Cardiac muscle cell (in vitro differentiated cells and primary cell): ENCODE measurements around the gene SKA3. TPM values are rescaled to one million over a fixed set of nuclear protein-coding genes. Genes with fewer than 3 reads are reported as not detected.

ENCODE experiments used
- DNase-seq, 2 donors: peaks; one replicate each; pipeline versions ENCODE4 v3.0.0 to v3.0.0-alpha.2; 2010 to 2017; ENCODE audit warnings: low read depth in 1 of 2, low spot score in 1 of 2
- H3K27ac ChIP-seq: fragments of 200-600 bp; sonication (generic); 2 replicates; pipeline ENCODE4 v1.5.1; 2016
- H3K27me3 ChIP-seq: fragments of 200-600 bp; sonication (generic); 2 replicates; pipeline ENCODE4 v1.6.0; 2016; ENCODE audit warnings: control low read depth
- H3K36me3 ChIP-seq: fragments of 200-600 bp; sonication (generic); 2 replicates; pipeline ENCODE4 v1.5.1; 2016; ENCODE audit warnings: control low read depth
- H3K4me1 ChIP-seq: fragments of 200-600 bp; sonication (generic); 2 replicates; pipeline ENCODE4 v1.8.1; 2017; ENCODE audit warnings: low read depth, mild to moderate bottlenecking, mixed run types
- H3K4me3 ChIP-seq: fragments of 200-600 bp; sonication (generic); 2 replicates; pipeline ENCODE4 v1.5.1; 2016; ENCODE audit warnings: mild to moderate bottlenecking
- H3K9me3 ChIP-seq: fragments of 200-600 bp; sonication (generic); 2 replicates; pipeline ENCODE4 v1.5.1; 2017; ENCODE audit warnings: low read depth, mild to moderate bottlenecking, control low read depth
- polyA plus RNA-seq: library from polyadenylated mRNA; unstranded; fragments of >200 nt; fragmentation: Nextera tagmentation; extraction: Ambion mirVana; gene quantifications from 2 replicates; pipeline ENCODE4 v1.2.1, GENCODE V29; 2016
- total RNA-seq: library from RNA; depleted of rRNA; stranded (reverse); fragments of >200 nt; gene quantifications from 2 replicates; pipeline ENCODE4 v1.2.3, GENCODE V29; 2016
- TF ChIP-seq, protein P1 (sequence below): IDR thresholded peaks from 2 replicates; pipeline ENCODE4 v1.5.1; 2012; ENCODE audit warnings: low read depth, mild to moderate bottlenecking, low read length

The SKA3 gene
- total and polyA plus RNA-seq, 2 experiments from 2014 or later, result 5.1 to 7.8 TPM

DNA sequence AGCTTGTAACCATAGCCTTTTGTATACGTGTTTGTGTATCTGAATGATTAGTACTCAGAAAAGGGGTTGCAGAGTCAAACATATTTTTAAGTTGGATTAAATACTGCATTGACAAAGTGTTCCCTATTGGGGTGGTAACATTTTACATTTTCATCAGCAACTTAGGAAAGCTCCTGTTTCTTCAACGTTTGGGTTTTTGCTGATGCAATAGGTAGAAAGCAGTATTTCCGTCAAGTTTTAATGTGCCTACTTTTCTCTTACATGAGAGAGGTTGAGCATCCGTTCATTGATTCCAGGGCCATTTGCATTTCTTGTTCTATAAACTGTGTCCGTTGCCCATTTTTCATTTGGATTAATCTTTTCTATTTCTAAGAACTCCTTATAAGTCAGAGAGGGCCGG, 56.2 kb downstream of the SKA3 start:
- TF ChIP-seq, protein P1, sequence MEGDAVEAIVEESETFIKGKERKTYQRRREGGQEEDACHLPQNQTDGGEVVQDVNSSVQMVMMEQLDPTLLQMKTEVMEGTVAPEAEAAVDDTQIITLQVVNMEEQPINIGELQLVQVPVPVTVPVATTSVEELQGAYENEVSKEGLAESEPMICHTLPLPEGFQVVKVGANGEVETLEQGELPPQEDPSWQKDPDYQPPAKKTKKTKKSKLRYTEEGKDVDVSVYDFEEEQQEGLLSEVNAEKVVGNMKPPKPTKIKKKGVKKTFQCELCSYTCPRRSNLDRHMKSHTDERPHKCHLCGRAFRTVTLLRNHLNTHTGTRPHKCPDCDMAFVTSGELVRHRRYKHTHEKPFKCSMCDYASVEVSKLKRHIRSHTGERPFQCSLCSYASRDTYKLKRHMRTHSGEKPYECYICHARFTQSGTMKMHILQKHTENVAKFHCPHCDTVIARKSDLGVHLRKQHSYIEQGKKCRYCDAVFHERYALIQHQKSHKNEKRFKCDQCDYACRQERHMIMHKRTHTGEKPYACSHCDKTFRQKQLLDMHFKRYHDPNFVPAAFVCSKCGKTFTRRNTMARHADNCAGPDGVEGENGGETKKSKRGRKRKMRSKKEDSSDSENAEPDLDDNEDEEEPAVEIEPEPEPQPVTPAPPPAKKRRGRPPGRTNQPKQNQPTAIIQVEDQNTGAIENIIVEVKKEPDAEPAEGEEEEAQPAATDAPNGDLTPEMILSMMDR, result no peak
- no peak for DNase-seq
- no peaks in the 10 kb centered on the region for H3K36me3 ChIP-seq
- no peaks in the 10 kb centered on the region for H3K4me1 ChIP-seq
- no peak overlapping the region for H3K27ac ChIP-seq
- no peak overlapping the region for H3K4me3 ChIP-seq
- no peaks in the 10 kb centered on the region for H3K27me3 ChIP-seq
- H3K9me3 ChIP-seq, result no peaks in the 10 kb centered on the region

DNA sequence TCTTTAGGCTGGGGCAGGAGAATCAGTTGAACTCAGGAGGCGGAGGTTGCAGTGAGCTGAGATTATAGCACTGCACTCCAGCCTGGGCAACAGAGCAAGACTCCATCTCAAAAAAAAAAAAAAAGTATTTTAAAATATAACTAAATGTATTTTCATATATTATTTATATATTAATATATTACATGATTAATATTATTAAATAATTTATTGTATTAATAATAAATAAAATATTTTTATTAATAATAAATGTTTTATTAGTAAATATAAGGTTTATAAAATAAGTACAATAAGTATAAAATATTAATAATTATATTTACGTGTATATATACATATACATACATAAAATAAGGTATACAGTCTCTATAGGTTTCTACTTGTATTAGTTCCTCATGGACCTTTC, 56.8 kb downstream of the SKA3 start:
- Histone ChIP-seq H3K9me3 (no peaks in the 10 kb centered on the region), H3K4me1 (no peaks in the 10 kb centered on the region), H3K27me3 (no peaks in the 10 kb centered on the region), H3K36me3 (no peaks in the 10 kb centered on the region), H3K27ac (no peak overlapping the region), H3K4me3 (no peak overlapping the region)
- TF ChIP-seq, protein P1, result no peak
- no peak for DNase-seq

DNA sequence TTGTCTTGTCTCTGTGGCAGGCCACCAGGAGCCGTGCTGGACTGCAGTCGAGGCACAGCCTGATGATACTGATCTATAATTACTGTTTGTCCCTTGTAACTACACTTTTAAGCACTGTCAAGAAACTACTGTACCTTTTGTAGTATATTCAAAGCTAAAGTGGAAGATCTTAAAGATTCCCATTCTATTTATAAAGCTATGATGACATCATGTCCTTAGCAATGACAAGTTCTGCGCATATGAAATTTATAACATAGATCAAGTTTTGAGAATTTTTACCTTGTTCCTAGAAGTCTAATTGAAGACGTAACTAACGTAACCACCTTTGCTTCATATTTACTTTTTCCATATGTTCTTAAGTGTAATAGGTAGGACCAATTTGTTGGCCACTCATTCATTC, 58.2 kb downstream of the SKA3 start:
- no peaks in the 10 kb centered on the region for H3K4me1 ChIP-seq
- TF ChIP-seq, protein P1, result no peak
- H3K27ac ChIP-seq, result no peak overlapping the region
- H3K9me3 ChIP-seq, result no peaks in the 10 kb centered on the region
- no peak overlapping the region for H3K4me3 ChIP-seq
- H3K27me3 ChIP-seq, result no peaks in the 10 kb centered on the region
- DNase-seq, result no peak
- H3K36me3 ChIP-seq, result no peaks in the 10 kb centered on the region

DNA sequence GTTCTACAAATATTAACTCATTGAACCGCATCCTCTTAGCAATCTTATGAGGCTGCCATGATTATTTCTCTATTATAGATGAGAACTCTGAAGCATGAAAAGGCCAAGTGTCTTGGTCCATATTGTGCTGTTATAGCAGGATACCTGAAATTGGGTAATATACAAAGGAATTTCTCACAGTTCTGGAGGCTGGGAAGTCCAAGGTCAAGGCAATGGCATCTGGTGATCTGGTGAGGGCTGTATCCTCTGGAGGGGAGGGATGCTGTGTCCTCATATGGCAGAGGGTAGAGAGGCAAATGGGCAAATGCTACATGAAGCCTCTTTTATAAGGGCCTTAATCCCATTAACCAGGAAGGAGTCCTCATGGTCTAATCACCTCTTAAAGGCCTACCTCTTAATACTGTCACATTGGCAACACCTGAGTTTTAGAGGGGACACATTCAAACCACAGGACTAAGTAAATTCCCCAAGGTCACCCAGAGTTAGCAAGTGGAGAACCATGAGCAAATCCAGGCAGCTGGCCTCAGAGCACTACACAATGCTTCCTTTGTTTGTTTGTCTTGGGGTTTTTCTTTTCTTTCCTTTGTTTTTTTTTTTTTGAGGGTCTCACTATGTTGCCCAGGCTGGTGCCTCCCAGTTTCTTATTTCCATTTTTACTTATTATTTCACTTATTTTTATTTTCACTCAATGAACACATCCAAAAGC, 59.1 kb downstream of the SKA3 start:
- Histone ChIP-seq H3K4me3 (no peak overlapping the region), H3K9me3 (no peaks in the 10 kb centered on the region), H3K27ac (no peak overlapping the region), H3K27me3 (no peaks in the 10 kb centered on the region), H3K4me1 (no peaks in the 10 kb centered on the region), H3K36me3 (no peaks in the 10 kb centered on the region)
- TF ChIP-seq, protein P1, result no peak
- no peak for DNase-seq

DNA sequence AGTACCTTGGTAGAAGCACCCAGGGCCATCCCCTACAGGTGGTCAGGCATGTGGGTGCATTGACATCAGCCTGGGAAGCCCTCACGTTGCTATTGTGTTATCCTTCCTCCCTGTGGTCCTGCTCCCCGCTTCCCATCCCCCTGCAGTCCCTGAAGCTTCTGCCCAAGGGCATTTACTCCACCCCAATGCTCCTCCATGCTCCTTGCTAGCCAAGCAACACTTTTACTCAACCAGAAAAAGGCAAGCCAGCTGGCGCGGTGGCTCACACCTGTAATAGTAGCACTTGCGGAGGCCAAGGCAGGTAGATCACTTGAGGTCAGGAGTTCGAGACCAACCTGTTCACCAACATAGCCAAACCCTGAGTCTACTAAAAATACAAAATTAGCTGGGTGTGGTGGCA, 60.2 kb downstream of the SKA3 start:
- no peaks in the 10 kb centered on the region for H3K36me3 ChIP-seq

More for the DNA sequence above, 60.2 kb downstream of the SKA3 start:
- H3K27ac ChIP-seq, result no peak overlapping the region
- DNase-seq, result no peak
- no peak overlapping the region for H3K4me3 ChIP-seq
- H3K4me1 ChIP-seq, result no peaks in the 10 kb centered on the region
- H3K27me3 ChIP-seq, result no peaks in the 10 kb centered on the region
- TF ChIP-seq, protein P1, result no peak
- H3K9me3 ChIP-seq, result no peaks in the 10 kb centered on the region
